Measurements from ENCODE around the gene ZNF320. TPM values are rescaled to one million over a fixed set of nuclear protein-coding genes. Genes with fewer than 3 reads are reported as not detected.
"Not testable (repeated sequence)": the region's sequence is repeated elsewhere in the genome, so short reads cannot be mapped to it uniquely, and the experiment has no call there.

Gene ZNF320
- total and polyA plus RNA-seq, 9 donors = 9.3 to 28.5 (median 12.1) TPM

DNA sequence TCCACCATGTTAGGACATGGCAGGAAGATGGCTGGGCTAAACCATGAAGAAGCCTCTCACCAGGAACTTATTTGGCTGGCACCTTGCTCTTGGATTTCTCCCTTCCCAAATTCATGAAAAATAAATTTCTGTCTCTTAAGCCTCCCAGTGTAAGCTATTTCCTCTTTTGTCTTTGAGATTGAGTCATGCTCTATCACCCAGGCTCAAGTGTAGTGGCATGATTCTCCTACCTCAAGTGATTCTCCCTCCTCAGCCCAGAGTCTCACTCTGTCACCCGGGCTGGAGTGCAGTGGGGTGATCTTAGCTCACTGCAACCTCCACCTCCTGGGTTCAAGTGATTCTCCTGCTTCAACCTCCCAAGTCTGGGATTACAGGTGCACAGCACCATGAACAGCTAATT is 13.2 kb upstream of the ZNF320 start:
- Histone ChIP-seq H3K9me3 (no peaks in the 10 kb centered on the region), H3K4me1 (ENCODE audit: insufficient read depth) (no peaks in the 10 kb centered on the region), H3K27me3 (no peaks in the 10 kb centered on the region), H3K4me3 (no peak overlapping the region), H3K27ac (no peak overlapping the region), H3K36me3 (no peaks in the 10 kb centered on the region)
- WGBS, 3 donors = 93 to 96% (median 94%) methylated on average over 1 of the region's 1 CpG
- no peak for DNase-seq
- intact Hi-C loops (cut with DNase I) = no loop called here
- no peak for TF ChIP-seq POLR2A (IDR thresholded peaks at IDR 0.05)
- no peak for TF ChIP-seq CTCF (IDR thresholded peaks at IDR 0.05)
- no peak for TF ChIP-seq EP300 (IDR thresholded peaks at IDR 0.05)

DNA sequence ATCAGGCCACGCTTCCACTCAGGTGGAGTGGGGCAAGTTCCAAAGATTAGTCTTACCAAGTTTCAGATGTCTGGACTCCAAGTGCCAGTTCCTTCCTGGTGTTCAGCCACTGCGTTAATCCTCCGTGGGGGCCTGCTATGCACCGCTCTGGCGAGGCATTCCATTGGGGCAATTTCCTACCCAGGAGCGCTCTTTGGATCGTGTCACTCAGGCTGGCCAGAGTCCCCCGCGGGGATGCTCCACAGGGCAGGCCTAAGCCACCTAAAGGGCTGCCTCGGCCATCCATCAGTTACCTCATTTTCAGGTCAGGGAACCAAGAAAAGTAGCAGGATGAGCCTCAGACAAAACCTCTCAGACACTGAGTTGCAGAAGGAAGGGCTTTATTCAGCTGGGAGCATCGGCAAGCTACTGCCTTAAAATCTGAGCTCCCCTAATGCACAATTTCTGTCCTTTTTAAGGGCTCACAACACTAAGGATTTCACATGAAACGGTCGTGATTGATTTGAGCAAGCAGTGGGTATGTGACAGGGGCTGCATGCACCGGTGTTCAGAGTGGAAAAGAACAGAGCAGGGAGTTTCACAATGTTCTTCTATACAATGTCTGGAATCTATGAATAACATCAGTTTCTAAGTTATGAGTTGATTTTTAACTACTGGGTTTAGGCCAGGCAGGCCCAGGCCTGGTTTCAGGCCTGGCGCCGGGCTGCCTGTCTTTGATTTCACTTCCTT is 6.8 kb upstream of the ZNF320 start:
- intact Hi-C loops (cut with DNase I); H3K27ac ChIP-seq; DNase-seq; H3K4me1 ChIP-seq (ENCODE audit: insufficient read depth); H3K27me3 ChIP-seq; H3K4me3 ChIP-seq; H3K9me3 ChIP-seq; H3K36me3 ChIP-seq: not testable (repeated sequence)
- 91 to 98% (median 93%) methylated on average over 16 of the region's 16 CpGs for WGBS, 3 donors

- no peak for DNase-seq
- intact Hi-C loops (cut with DNase I) = no loop called here
- H3K36me3 ChIP-seq = no peaks in the 10 kb centered on the region
- H3K9me3 ChIP-seq = no peaks in the 10 kb centered on the region
- no peaks in the 10 kb centered on the region for H3K27me3 ChIP-seq
- H3K27ac ChIP-seq = no peak overlapping the region
- TF ChIP-seq EP300 (IDR thresholded peaks at IDR 0.05) (no peak), POLR2A (IDR thresholded peaks at IDR 0.05) (no peak), CTCF (IDR thresholded peaks at IDR 0.05) (no peak)
- H3K4me1 ChIP-seq (ENCODE audit: insufficient read depth) = peaks cover 2% of the 10 kb centered on the region
- no peak overlapping the region for H3K4me3 ChIP-seq
- WGBS, 3 donors = 81 to 88% (median 81%) methylated on average over 3 of the region's 3 CpGs
Observed at GRCh38 chr19:52901842-52902241, 4.4 kb upstream of the ZNF320 start.

GRCh38 chr19:52898596-52898995 is 1.2 kb upstream of the ZNF320 start:
- DNase-seq; H3K4me3 ChIP-seq; H3K27ac ChIP-seq; intact Hi-C loops (cut with DNase I); H3K4me1 ChIP-seq (ENCODE audit: insufficient read depth); H3K27me3 ChIP-seq; H3K36me3 ChIP-seq; H3K9me3 ChIP-seq: not testable (repeated sequence)
- 89 to 92% (median 90%) methylated on average over 10 of the region's 10 CpGs for WGBS, 3 donors

GRCh38 chr19:52898101-52898500 is 666 bp upstream of the ZNF320 start:
- peaks cover 6% of the 10 kb centered on the region for H3K4me1 ChIP-seq (ENCODE audit: insufficient read depth)
- H3K4me3 ChIP-seq = peak overlapping the region; percentile 60
- TF ChIP-seq POLR2A (IDR thresholded peaks at IDR 0.05) (no peak), EP300 (IDR thresholded peaks at IDR 0.05) (no peak), CTCF (IDR thresholded peaks at IDR 0.05) (no peak)
- H3K27me3 ChIP-seq = no peaks in the 10 kb centered on the region
- H3K27ac ChIP-seq = peak overlapping the region in 1 of 2 donors; percentile 89
- no peaks in the 10 kb centered on the region for H3K36me3 ChIP-seq
- peak in 4 of 5 donors; percentile 11 to 45 (median 36) for DNase-seq
- intact Hi-C loops (cut with DNase I) = no loop called here
- no peaks in the 10 kb centered on the region for H3K9me3 ChIP-seq
- whole genome bisulfite sequencing, 3 donors = 51 to 55% (median 53%) methylated on average over 15 of the region's 15 CpGs

Data from ovary (tissue), 9 donors.